K562 (cell line): ENCODE measurements around the gene PPA1. TPM values are rescaled to one million over a fixed set of nuclear protein-coding genes. Genes with fewer than 3 reads are reported as not detected.

Experiments used
- BHLHE40 ChIP-seq: IDR thresholded peaks from 2 replicates; pipeline ENCODE4 v1.6.1; 2011; ENCODE audit warnings: low read length, improper control_type of control experiment
- CAMTA2 ChIP-seq: fragments of 250-450 bp; sonication (Bioruptor Pico); conservative IDR thresholded peaks from 2 replicates; pipeline ENCODE4 v1.5.1; 2022
- DMBX1 ChIP-seq: fragments of 250-450 bp; sonication (Bioruptor Pico); IDR thresholded peaks from 2 replicates; pipeline ENCODE4 v1.8.0; 2022; ENCODE audit warnings: inconsistent platforms, mild to moderate bottlenecking, moderate library complexity, borderline replicate concordance
- DPF2 ChIP-seq: fragments of 450-650 bp; IDR thresholded peaks from 2 replicates; pipeline ENCODE4 v1.6.1; 2016
- ERF ChIP-seq: fragments of 450-650 bp; formaldehyde crosslinking; IDR thresholded peaks from 2 replicates; pipeline ENCODE4 v1.4.0; 2020; ENCODE audit warnings: mild to moderate bottlenecking, mixed read lengths
- FOS ChIP-seq: IDR thresholded peaks from 3 replicates; pipeline ENCODE4 v1.6.1; 2011; ENCODE audit not compliant: insufficient read length; ENCODE audit errors: extremely low read depth
- FOXK2 ChIP-seq, 2 experiments: fragments of 450-650 bp; IDR thresholded peaks in 1 of 2; conservative IDR thresholded peaks in 1 of 2; 2 replicates each; pipeline ENCODE4 v1.6.1; 2016; ENCODE audit warnings: low read depth in 2 of 2, mild to moderate bottlenecking in 1 of 2
- HDAC1 ChIP-seq, 2 experiments: fragments of 450-650 bp; IDR thresholded peaks; 2 replicates each; pipeline ENCODE4 v1.6.1; 2016 to 2017; ENCODE audit warnings: inconsistent platforms in 1 of 2, mild to moderate bottlenecking in 1 of 2, moderate library complexity in 1 of 2
- L3MBTL2 ChIP-seq: fragments of 450-650 bp; IDR thresholded peaks from 2 replicates; pipeline ENCODE4 v1.6.1; 2016; ENCODE audit warnings: mild to moderate bottlenecking, moderate library complexity
- NBN ChIP-seq: fragments of 450-650 bp; IDR thresholded peaks from 2 replicates; pipeline ENCODE4 v1.6.1; 2016; ENCODE audit warnings: low read depth, mild to moderate bottlenecking
- NCOA1 ChIP-seq: fragments of 450-650 bp; IDR thresholded peaks from 2 replicates; pipeline ENCODE4 v1.6.1; 2016; ENCODE audit warnings: low read depth
- PHB ChIP-seq: fragments of 250-450 bp; sonication (Bioruptor Pico); IDR thresholded peaks from 2 replicates; pipeline ENCODE4 v1.5.0; 2021
- PHF20 ChIP-seq: fragments of 450-650 bp; IDR thresholded peaks from 2 replicates; pipeline ENCODE4 v1.6.1; 2018; ENCODE audit not compliant: partially characterized antibody
- RCOR1 ChIP-seq, 2 experiments: IDR thresholded peaks; 2 replicates each; pipeline ENCODE4 v1.6.1; 2012; ENCODE audit warnings: low read depth in 2 of 2, low read length in 2 of 2, borderline replicate concordance in 1 of 2, improper control_type of control experiment in 1 of 2
- SOX6 ChIP-seq: fragments of 450-650 bp; IDR thresholded peaks from 2 replicates; pipeline ENCODE4 v1.6.1; 2014; ENCODE audit warnings: mild to moderate bottlenecking
- TOE1 ChIP-seq, 2 experiments: fragments of 450-650 bp in 1 of 2; sonication (generic) in 1 of 2; formaldehyde crosslinking in 1 of 2; IDR thresholded peaks; 2 replicates each; pipeline versions ENCODE4 v1.7.1 to v1.8.0; 2016 to 2022; ENCODE audit warnings: borderline replicate concordance in 2 of 2, mild to moderate bottlenecking in 2 of 2, antibody characterized with exemption in 1 of 2, inconsistent platforms in 1 of 2, low read depth in 1 of 2, missing genetic modification reagents in 1 of 2, moderate library complexity in 1 of 2
- ZNF583 ChIP-seq: fragments of 250-450 bp; sonication (Bioruptor Pico); IDR thresholded peaks from 2 replicates; pipeline ENCODE4 v1.4.0; 2020
- ZNF77 ChIP-seq: fragments of 250-450 bp; sonication (Bioruptor Pico); IDR thresholded peaks from 2 replicates; pipeline ENCODE4 v1.5.0; 2020
- polyA plus RNA-seq, 8 experiments: library from polyadenylated mRNA; depleted of rRNA in 4 of 8; stranded (reverse) in 5 of 8; unstranded in 3 of 8; fragments of >200 nt; fragmentation: Nextera tagmentation in 2 of 8; fragmentation: Illumina TruSeq in 1 of 8; extraction: Ambion mirVana in 2 of 8; extraction: Trizol in 1 of 8; gene quantifications; 2 replicates each; pipeline versions ENCODE4 v1.2.1 to v1.2.3, GENCODE V29; 2011 to 2014; ENCODE audit warnings: inconsistent platforms in 1 of 8, missing spikeins in 1 of 8
- total RNA-seq, 7 experiments: library from RNA; depleted of rRNA in 6 of 7; stranded (reverse); fragments of >200 nt in 6 of 7; fragmentation: Illumina TruSeq in 2 of 7; extraction: Trizol in 2 of 7; gene quantifications; 2 replicates each; pipeline versions ENCODE4 v1.2.1 to v1.2.3, GENCODE V29; 2011 to 2021; ENCODE audit warnings: low replicate concordance in 1 of 7
- TF ChIP-seq, protein P1 (sequence below), 3 experiments: fragments of 200-800 bp in 1 of 3; fragments of 250-450 bp in 1 of 3; fragments of 450-650 bp in 1 of 3; sonication (Bioruptor Pico) in 1 of 3; sonication (Bioruptor generic) in 1 of 3; formaldehyde crosslinking in 1 of 3; IDR thresholded peaks; 2 replicates each; pipeline versions ENCODE4 v1.6.1 to v1.8.0; 2016 to 2022; ENCODE audit warnings: mild to moderate bottlenecking in 2 of 3, missing genetic modification characterization in 2 of 3, missing compliant biosample characterization in 1 of 3, moderate library complexity in 1 of 3
- TF ChIP-seq, protein P2 (sequence below): fragments of 450-650 bp; formaldehyde crosslinking; IDR thresholded peaks from 2 replicates; pipeline ENCODE4 v1.4.0; 2020; ENCODE audit warnings: mild to moderate bottlenecking, moderate library complexity
- TF ChIP-seq, protein P3 (sequence below): fragments of 450-650 bp; formaldehyde crosslinking; IDR thresholded peaks from 2 replicates; pipeline ENCODE4 v1.4.0; 2020; ENCODE audit warnings: mild to moderate bottlenecking, moderate library complexity

PPA1 gene
- total and polyA plus RNA-seq, 9 of the 15 experiments (the other 6 are each of a cell fraction or from before 2014, with no cell fraction given): 301 to 635 (median 471) TPM

DNA sequence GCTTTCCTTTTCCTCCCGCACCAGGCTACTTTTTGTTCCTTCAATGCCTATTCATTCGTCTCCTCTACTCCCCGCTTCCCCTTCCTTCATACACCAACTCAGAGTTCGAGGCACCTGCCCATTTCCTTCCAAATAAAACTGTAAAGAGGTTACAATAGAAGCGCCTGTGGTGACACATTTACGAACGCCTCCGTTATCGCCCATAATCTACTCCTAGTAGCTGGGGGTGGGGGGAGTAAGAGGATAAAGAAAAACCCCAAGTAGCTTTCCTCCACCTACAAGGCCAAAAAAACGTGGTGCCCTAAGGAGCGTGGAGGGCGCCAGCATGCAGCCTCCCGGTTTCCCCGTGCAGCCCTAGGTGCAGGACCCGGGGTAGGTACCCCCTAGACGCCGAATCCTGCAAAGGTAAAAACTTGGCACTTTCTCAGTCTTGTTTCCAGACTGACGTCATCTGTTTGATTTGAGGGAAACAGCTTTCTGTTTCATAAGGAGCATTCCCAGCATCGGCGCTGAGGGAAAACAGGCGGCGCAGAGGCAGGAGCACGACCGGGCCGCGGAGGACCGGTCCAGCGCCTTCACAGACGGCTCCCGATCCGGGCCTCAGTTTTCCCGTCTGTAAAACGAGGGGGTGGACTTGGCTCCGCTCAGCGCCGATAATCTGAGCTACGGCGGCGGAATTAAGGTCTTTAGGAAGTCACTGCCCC is 922 bp downstream of the PPA1 start (continued):
- TF ChIP-seq PHF20: no peak
- TF ChIP-seq ZNF77 (CRISPR knock-in tag): no peak
- peak; percentile 65; the same call in 1 of the 2 replicates for TF ChIP-seq ERF (CRISPR knock-in tag)
- peak in 1 of 2 experiments; percentile 33; a peak in 1 of 4 replicates for TF ChIP-seq FOXK2 (conservative IDR thresholded peaks at IDR 0.05 in 1 of 2, IDR thresholded peaks at IDR 0.05 in 1 of 2; ENCODE audit: low read depth in 2 of 2)
- 0 out of 2 replicates have a peak, but pooled peaks have one; percentile 25 for TF ChIP-seq ZNF583 (CRISPR knock-in tag)
- no peak for TF ChIP-seq TOE1 (IDR thresholded peaks at IDR 0.05; ENCODE audit: borderline replicate concordance)
- TF ChIP-seq TOE1 (CRISPR knock-in tag; IDR thresholded peaks at IDR 0.05; ENCODE audit: borderline replicate concordance, low read depth): 0 out of 2 replicates have a peak, but pooled peaks have one; percentile 25
- TF ChIP-seq, protein P1, sequence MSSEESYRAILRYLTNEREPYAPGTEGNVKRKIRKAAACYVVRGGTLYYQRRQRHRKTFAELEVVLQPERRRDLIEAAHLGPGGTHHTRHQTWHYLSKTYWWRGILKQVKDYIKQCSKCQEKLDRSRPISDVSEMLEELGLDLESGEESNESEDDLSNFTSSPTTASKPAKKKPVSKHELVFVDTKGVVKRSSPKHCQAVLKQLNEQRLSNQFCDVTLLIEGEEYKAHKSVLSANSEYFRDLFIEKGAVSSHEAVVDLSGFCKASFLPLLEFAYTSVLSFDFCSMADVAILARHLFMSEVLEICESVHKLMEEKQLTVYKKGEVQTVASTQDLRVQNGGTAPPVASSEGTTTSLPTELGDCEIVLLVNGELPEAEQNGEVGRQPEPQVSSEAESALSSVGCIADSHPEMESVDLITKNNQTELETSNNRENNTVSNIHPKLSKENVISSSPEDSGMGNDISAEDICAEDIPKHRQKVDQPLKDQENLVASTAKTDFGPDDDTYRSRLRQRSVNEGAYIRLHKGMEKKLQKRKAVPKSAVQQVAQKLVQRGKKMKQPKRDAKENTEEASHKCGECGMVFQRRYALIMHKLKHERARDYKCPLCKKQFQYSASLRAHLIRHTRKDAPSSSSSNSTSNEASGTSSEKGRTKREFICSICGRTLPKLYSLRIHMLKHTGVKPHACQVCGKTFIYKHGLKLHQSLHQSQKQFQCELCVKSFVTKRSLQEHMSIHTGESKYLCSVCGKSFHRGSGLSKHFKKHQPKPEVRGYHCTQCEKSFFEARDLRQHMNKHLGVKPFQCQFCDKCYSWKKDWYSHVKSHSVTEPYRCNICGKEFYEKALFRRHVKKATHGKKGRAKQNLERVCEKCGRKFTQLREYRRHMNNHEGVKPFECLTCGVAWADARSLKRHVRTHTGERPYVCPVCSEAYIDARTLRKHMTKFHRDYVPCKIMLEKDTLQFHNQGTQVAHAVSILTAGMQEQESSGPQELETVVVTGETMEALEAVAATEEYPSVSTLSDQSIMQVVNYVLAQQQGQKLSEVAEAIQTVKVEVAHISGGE (CRISPR knock-in tag; IDR thresholded peaks at IDR 0.05): 0 out of 6 replicates have a peak, but pooled peaks of 1 of the 3 experiments have one; percentile 14
- TF ChIP-seq DPF2: peak; percentile 72; the same call in 1 of the 2 replicates
- 0 out of 2 replicates have a peak, but pooled peaks have one; percentile 35 for TF ChIP-seq L3MBTL2
- TF ChIP-seq FOS: no peak
- TF ChIP-seq CAMTA2 (CRISPR knock-in tag): no peak
- no peak for TF ChIP-seq PHB (CRISPR knock-in tag)
- TF ChIP-seq BHLHE40: peak; percentile 40; the same call in 1 of the 2 replicates
- no peak for TF ChIP-seq NCOA1
- TF ChIP-seq, protein P2, sequence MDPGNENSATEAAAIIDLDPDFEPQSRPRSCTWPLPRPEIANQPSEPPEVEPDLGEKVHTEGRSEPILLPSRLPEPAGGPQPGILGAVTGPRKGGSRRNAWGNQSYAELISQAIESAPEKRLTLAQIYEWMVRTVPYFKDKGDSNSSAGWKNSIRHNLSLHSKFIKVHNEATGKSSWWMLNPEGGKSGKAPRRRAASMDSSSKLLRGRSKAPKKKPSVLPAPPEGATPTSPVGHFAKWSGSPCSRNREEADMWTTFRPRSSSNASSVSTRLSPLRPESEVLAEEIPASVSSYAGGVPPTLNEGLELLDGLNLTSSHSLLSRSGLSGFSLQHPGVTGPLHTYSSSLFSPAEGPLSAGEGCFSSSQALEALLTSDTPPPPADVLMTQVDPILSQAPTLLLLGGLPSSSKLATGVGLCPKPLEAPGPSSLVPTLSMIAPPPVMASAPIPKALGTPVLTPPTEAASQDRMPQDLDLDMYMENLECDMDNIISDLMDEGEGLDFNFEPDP (CRISPR knock-in tag): no peak
- TF ChIP-seq SOX6: peak; percentile 71; the same call in 1 of the 2 replicates
- TF ChIP-seq HDAC1 (IDR thresholded peaks at IDR 0.05): peak in 1 of 2 experiments; percentile 30; a peak in 1 of 4 replicates
- 0 out of 2 replicates have a peak, but pooled peaks have one; percentile 10 for TF ChIP-seq DMBX1 (CRISPR knock-in tag)
- TF ChIP-seq RCOR1 (IDR thresholded peaks at IDR 0.05; ENCODE audit: borderline replicate concordance in 1 of 2, low read depth in 2 of 2, low read length in 2 of 2): peak in 1 of 2 experiments; percentile 38; a peak in 1 of 4 replicates
- TF ChIP-seq, protein P3, sequence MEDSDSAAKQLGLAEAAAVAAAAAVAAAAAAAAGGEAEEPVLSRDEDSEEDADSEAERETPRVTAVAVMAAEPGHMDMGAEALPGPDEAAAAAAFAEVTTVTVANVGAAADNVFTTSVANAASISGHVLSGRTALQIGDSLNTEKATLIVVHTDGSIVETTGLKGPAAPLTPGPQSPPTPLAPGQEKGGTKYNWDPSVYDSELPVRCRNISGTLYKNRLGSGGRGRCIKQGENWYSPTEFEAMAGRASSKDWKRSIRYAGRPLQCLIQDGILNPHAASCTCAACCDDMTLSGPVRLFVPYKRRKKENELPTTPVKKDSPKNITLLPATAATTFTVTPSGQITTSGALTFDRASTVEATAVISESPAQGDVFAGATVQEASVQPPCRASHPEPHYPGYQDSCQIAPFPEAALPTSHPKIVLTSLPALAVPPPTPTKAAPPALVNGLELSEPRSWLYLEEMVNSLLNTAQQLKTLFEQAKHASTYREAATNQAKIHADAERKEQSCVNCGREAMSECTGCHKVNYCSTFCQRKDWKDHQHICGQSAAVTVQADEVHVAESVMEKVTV (CRISPR knock-in tag): no peak
- peak; percentile 30; the same call in 1 of the 2 replicates for TF ChIP-seq NBN
